ENCODE data around the gene FRYL.

DNA sequence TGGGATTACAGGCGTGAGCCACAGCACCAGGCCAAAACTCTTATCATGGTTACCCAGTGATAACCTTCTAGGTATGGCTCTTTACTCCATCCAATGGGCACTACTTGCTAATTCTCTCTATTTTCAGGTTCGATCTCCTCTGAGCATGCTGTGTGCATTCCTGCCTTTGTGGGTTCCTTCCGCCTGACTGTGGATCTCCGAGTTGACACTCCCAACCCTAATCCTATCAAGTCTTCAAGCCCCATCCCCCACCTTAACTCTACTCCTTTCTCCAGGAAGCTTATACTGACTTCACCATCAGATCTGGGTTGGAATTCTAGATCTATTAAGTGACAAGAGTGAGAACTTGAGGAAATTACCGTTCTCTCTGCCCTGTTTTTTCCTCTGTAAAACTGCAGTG is 225.5 kb downstream of the FRYL start:
- TF ChIP-seq EGR1 (IDR thresholded peaks at IDR 0.05; ENCODE audit: low read depth) (no peak), CTCF (IDR thresholded peaks at IDR 0.05 in 2 of 3, conservative IDR thresholded peaks at IDR 0.05 in 1 of 3; ENCODE audit: borderline replicate concordance in 1 of 3, insufficient read depth in 1 of 3, low read depth in 2 of 3, low read length in 2 of 3) (no peak), YY1 (IDR thresholded peaks at IDR 0.05; ENCODE audit: extremely low read depth, insufficient replicate concordance, low read depth, low read length) (no peak)

Measured in HCT116 (cell line).